Tibial nerve (tissue), 4 donors: ENCODE results near the gene CROCC2. TPM values are rescaled to one million over a fixed set of nuclear protein-coding genes. Genes with fewer than 3 reads are reported as not detected.

Experiments
- DNase-seq, 2 donors: peaks; one replicate each; pipeline ENCODE4 v3.0.0-alpha.2; 2019; ENCODE audit warnings: low spot score in 2 of 2
- H3K27ac ChIP-seq, 4 donors: fragments of 200-600 bp; sonication (generic) in 3 of 4; one replicate each; pipeline ENCODE4 v1.5.1; 2017 to 2019; ENCODE audit warnings: mild to moderate bottlenecking in 1 of 4
- H3K27me3 ChIP-seq, 2 donors: fragments of 200-600 bp; sonication (generic) in 1 of 2; one replicate each; pipeline versions ENCODE4 v1.5.1 to v1.6.0; 2017 to 2019
- H3K36me3 ChIP-seq, 3 donors: fragments of 200-600 bp; sonication (generic); one replicate each; pipeline ENCODE4 v1.5.1; 2018 to 2019
- H3K4me1 ChIP-seq, 4 donors: fragments of 200-600 bp; sonication (generic) in 3 of 4; one replicate each; pipeline ENCODE4 v1.5.1; 2017 to 2019
- H3K4me3 ChIP-seq, 4 donors: fragments of 200-600 bp; sonication (generic) in 3 of 4; one replicate each; pipeline ENCODE4 v1.5.1; 2017 to 2019; ENCODE audit warnings: mild to moderate bottlenecking in 1 of 4, moderate library complexity in 1 of 4
- H3K9me3 ChIP-seq, 4 donors: fragments of 200-600 bp; sonication (generic) in 3 of 4; one replicate each; pipeline ENCODE4 v1.5.1; 2017 to 2019
- EP300 ChIP-seq, 2 donors: sonication (generic); formaldehyde crosslinking; IDR thresholded peaks; one replicate each; pipeline ENCODE4 v1.6.1; 2017; ENCODE audit warnings: antibody characterized with exemption in 2 of 2, mild to moderate bottlenecking in 1 of 2
- POLR2A ChIP-seq, 2 donors: fragments of 450-650 bp; IDR thresholded peaks; one replicate each; pipeline ENCODE4 v1.6.1; 2017; ENCODE audit warnings: antibody characterized with exemption in 2 of 2, mild to moderate bottlenecking in 2 of 2, moderate library complexity in 2 of 2
- WGBS, 2 donors: methylation state at CpG; one replicate each; pipeline ENCODE4 v1.1.5; 2018; 5-methylcytosine and 5-hydroxymethylcytosine counted together
- total RNA-seq, 4 donors: library from RNA; depleted of rRNA; stranded (reverse); fragments of >200 nt; gene quantifications; one replicate each; pipeline ENCODE4 v1.1.0, GENCODE V29; 2016
- TF ChIP-seq, protein P1 (sequence below), 5 experiments: fragments of 200-600 bp in 3 of 5; fragments of 450-650 bp in 2 of 5; sonication (generic) in 3 of 5; IDR thresholded peaks; one replicate each; pipeline ENCODE4 v1.5.1; 2016 to 2019; ENCODE audit warnings: antibody characterized with exemption in 5 of 5, mild to moderate bottlenecking in 3 of 5, moderate library complexity in 2 of 5

Gene CROCC2
- total RNA-seq = 1 to 10 TPM in 1 of 4 donors, under 1 TPM in 1, not detected in 2; 0.44 to 1.2 TPM

DNA sequence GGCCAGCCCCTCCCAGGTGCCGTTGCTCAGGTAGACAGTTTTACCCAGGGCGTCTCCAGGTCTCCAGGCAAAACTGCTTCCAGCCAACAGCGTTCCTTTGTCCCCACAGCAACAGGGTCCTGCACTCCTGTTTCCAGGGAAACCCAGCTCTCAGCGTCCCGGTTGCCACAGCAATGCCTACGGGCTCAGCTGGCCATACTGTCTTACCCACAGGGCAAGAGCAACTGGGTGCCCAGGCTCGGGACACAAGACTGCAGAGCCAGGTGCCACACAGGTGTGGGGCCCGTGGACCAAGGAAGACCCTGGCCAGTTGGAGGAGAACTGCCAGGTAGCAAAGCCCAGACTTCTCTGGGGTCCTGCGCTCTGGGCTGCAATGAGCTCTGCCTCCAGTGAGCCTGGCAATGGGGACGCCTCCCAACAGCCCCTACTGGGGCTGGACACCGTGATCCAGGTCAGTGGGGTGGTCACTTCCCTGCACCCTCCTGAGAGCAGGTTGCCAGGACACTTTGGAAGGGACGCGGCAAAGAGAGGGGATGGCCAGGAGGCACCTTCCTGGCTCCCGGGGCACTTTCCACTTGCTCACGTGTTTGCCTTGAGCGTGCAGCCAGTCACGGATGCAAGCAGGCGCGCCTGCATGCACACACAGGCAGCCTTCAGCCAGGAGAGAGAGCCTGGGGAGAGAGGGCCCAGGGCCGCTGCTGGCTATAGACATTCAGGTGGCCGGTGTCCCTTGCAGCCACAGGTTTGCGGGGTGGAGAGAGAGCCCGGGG lies at the start of gene CROCC2:
Gene CROCC2, plus strand, starts transcription at position 196 of the 770 bp plus-strand sequence. Its CDS starts 178 bp downstream, at position 374.
- Histone ChIP-seq H3K4me3 (no peak within 1 kb of the TSS), H3K36me3 (no peaks in the 10 kb centered on the region), H3K9me3 (peaks cover 0 to 10% (median 0%) of the 10 kb centered on the region in 4 donors), H3K27ac (no peak within 1 kb of the TSS), H3K4me1 (no peaks in the 10 kb centered on the region), H3K27me3 (peaks cover 0 to 17% of the 10 kb centered on the region in 2 donors)
- WGBS, 2 donors = 49 to 53% methylated on average over 13 to 22 of the region's 23 CpGs
- DNase-seq = no peak
- TF ChIP-seq EP300 (IDR thresholded peaks at IDR 0.05) = no peak

DNA sequence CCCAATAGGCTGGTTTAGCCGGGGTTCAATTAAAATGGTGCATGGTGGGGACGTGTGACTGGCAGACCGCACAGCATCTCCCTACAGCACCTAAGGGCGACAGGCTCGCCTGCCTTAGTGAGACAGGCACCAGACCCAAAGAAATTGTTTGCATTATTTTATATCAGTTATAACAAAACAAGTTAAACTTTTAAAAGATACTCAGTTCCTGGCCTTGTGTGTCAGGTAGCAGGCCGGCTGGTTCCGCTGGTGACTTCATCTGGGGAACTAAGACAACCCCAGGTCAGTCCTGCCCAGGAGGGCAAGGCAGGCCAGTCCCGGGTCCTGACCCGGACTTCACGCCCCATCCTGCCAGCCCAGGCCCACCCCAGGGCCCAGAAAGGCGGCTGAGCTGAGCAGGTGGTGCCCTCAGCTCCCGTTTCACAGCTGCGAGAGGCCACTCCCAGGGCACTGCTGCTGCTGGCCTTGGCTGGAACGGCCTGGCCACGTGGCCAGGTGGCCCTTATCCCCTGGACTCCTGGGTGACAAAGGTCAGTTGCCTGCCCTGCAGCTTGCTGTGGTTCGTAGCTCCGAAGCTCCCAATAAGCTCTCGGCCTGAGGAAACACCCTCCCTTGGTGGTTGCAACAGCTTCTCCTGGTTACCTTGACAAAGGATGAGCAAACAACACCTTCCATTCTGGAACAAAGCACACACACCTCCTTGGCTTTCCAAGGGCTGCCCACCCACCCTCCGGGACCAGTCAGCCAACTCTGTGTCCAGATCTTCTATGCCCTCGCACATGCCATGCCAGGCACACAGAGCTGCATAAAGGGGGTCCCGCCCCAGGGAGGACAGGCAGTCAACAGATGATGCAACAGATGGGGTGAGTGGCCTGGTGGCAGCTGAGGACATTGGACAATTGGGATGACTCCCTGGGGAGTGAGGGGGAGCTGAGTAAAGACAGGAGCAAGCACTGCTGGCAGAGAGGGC lies 48.8 kb upstream of the CROCC2 start:
- H3K36me3 ChIP-seq = no peaks in the 10 kb centered on the region
- no peaks in the 10 kb centered on the region for H3K27me3 ChIP-seq
- 77 to 79% methylated on average over 15 to 21 of the region's 21 CpGs for WGBS, 2 donors
- H3K9me3 ChIP-seq = peaks cover 0 to 12% (median 0%) of the 10 kb centered on the region in 4 donors
- no peak overlapping the region for H3K27ac ChIP-seq
- no peaks in the 10 kb centered on the region for H3K4me1 ChIP-seq
- TF ChIP-seq EP300 (IDR thresholded peaks at IDR 0.05) (no peak), POLR2A (IDR thresholded peaks at IDR 0.05) (no peak)
- TF ChIP-seq, protein P1, sequence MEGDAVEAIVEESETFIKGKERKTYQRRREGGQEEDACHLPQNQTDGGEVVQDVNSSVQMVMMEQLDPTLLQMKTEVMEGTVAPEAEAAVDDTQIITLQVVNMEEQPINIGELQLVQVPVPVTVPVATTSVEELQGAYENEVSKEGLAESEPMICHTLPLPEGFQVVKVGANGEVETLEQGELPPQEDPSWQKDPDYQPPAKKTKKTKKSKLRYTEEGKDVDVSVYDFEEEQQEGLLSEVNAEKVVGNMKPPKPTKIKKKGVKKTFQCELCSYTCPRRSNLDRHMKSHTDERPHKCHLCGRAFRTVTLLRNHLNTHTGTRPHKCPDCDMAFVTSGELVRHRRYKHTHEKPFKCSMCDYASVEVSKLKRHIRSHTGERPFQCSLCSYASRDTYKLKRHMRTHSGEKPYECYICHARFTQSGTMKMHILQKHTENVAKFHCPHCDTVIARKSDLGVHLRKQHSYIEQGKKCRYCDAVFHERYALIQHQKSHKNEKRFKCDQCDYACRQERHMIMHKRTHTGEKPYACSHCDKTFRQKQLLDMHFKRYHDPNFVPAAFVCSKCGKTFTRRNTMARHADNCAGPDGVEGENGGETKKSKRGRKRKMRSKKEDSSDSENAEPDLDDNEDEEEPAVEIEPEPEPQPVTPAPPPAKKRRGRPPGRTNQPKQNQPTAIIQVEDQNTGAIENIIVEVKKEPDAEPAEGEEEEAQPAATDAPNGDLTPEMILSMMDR (IDR thresholded peaks at IDR 0.05) = no peak
- H3K4me3 ChIP-seq = no peak overlapping the region
- no peak for DNase-seq

DNA sequence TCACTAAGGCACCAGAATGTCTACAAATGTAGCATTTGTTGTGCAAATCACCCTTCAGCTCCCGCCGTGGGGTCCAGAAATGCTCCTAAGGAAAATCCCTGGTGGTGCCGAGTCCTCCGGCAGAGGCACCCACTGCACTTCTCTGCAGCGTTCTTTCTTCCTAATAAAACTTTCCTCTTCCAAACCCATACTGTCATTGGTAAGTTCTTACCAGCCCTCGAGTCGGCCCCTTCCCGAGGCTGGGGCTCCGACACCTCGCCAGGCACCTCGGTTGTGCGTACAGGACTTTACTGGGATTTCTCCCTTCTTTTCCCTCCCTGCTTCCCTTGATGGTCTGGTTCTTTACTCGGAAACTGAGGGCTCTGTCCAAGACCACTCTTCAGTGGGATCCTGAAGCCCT lies 47.8 kb upstream of the CROCC2 start:
- Histone ChIP-seq H3K4me1 (no peaks in the 10 kb centered on the region), H3K4me3 (no peak overlapping the region), H3K9me3 (peaks cover 0 to 12% (median 0%) of the 10 kb centered on the region in 4 donors), H3K27ac (no peak overlapping the region), H3K27me3 (no peaks in the 10 kb centered on the region), H3K36me3 (no peaks in the 10 kb centered on the region)
- no peak for DNase-seq
- no peak for TF ChIP-seq POLR2A (IDR thresholded peaks at IDR 0.05)
- TF ChIP-seq, protein P1 (IDR thresholded peaks at IDR 0.05) = no peak
- no peak for TF ChIP-seq EP300 (IDR thresholded peaks at IDR 0.05)
- WGBS, 2 donors = 85 to 91% methylated on average over 13 of the region's 13 CpGs

DNA sequence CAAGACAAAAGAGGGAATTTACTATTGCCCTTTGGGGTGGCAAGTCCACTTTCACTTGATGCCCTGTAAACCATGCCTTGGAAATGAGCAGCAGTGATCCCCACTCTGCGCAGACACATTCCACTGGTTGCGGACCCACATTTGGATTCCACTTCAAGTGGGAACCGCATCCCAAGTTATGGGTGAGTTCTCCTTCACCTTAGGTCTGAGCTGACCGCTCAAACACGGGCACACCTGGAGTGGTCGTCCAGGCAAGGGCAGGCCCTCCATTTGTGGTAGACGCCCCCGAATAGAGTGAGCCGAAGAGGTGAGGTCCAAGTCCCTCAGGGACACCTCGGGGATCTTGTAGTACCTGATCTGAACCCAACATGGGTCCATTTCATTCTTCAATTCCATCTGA lies 47.3 kb upstream of the CROCC2 start:
- WGBS, 2 donors = 92% methylated on average over 10 of the region's 10 CpGs
- TF ChIP-seq, protein P1 (IDR thresholded peaks at IDR 0.05) = no peak
- TF ChIP-seq EP300 (IDR thresholded peaks at IDR 0.05) (no peak), POLR2A (IDR thresholded peaks at IDR 0.05) (no peak)

GRCh38 chr2:240861547-240861946 lies 44.6 kb upstream of the CROCC2 start:
- Histone ChIP-seq H3K4me1 (no peaks in the 10 kb centered on the region), H3K27me3 (no peaks in the 10 kb centered on the region), H3K9me3 (no peaks in the 10 kb centered on the region), H3K4me3 (no peak overlapping the region), H3K27ac (no peak overlapping the region), H3K36me3 (no peaks in the 10 kb centered on the region)
- DNase-seq = no peak
- WGBS, 2 donors = 82 to 86% methylated on average over 2 of the region's 2 CpGs
- TF ChIP-seq POLR2A (IDR thresholded peaks at IDR 0.05) = no peak
- TF ChIP-seq, protein P1 (IDR thresholded peaks at IDR 0.05) = no peak
- no peak for TF ChIP-seq EP300 (IDR thresholded peaks at IDR 0.05)

More for the DNA sequence above, 47.3 kb upstream of the CROCC2 start:
- Histone ChIP-seq H3K4me3 (no peak overlapping the region), H3K4me1 (no peaks in the 10 kb centered on the region), H3K9me3 (peaks cover 0 to 12% (median 0%) of the 10 kb centered on the region in 4 donors), H3K36me3 (no peaks in the 10 kb centered on the region), H3K27me3 (no peaks in the 10 kb centered on the region), H3K27ac (no peak overlapping the region)
- no peak for DNase-seq
